Activated effector memory CD4-positive, alpha-beta T cell treated with anti-CD3 and anti-CD28 coated beads, Interleukin-2, amount 50 U/mL, for 16 hours (primary cell): ENCODE data around the gene CERS4.
"Not testable (repeated sequence)": the region's sequence is repeated elsewhere in the genome, so short reads cannot be mapped to it uniquely, and the experiment has no call there.

Experiments
- DNase-seq: peaks from one replicate; pipeline ENCODE4 v3.0.0-alpha.2; 2020

The CERS4 gene

GRCh38 chr19:8210421-8211101, 1.4 kb downstream of the CERS4 start:
- DNase-seq: no peak

- DNase-seq: no peak
Measured at GRCh38 chr19:8212212-8212611, 3.0 kb downstream of the CERS4 start.

- no peak for DNase-seq
Measured at GRCh38 chr19:8212916-8213315, 3.7 kb downstream of the CERS4 start.

- no peak for DNase-seq
Measured at GRCh38 chr19:8213827-8214672, 4.9 kb downstream of the CERS4 start.

- no peak for DNase-seq
Measured at GRCh38 chr19:8214802-8215201, 5.6 kb downstream of the CERS4 start.

GRCh38 chr19:8215783-8216182, 6.6 kb downstream of the CERS4 start:
- DNase-seq: no peak

- no peak for DNase-seq
Measured at GRCh38 chr19:8216357-8216756, 7.2 kb downstream of the CERS4 start.

- not testable (repeated sequence) for DNase-seq
Measured at GRCh38 chr19:8218127-8218526, 9.0 kb downstream of the CERS4 start.

- no peak for DNase-seq
Measured at GRCh38 chr19:8220481-8220880, 11.3 kb downstream of the CERS4 start.

- no peak for DNase-seq
Measured at GRCh38 chr19:8221161-8221560, 12.0 kb downstream of the CERS4 start.

- DNase-seq: not testable (repeated sequence)
Measured at GRCh38 chr19:8223442-8223841, 14.3 kb downstream of the CERS4 start.

GRCh38 chr19:8224394-8225145, 15.4 kb downstream of the CERS4 start:
- DNase-seq: no peak

GRCh38 chr19:8231073-8231604, 22.0 kb downstream of the CERS4 start:
- no peak for DNase-seq

- no peak for DNase-seq
Measured at GRCh38 chr19:8233370-8233769, 24.2 kb downstream of the CERS4 start.

- no peak for DNase-seq
Measured at GRCh38 chr19:8237026-8237425, 27.9 kb downstream of the CERS4 start.

- DNase-seq: no peak
Measured at GRCh38 chr19:8238251-8238650, 29.1 kb downstream of the CERS4 start.

GRCh38 chr19:8239528-8240273, 30.5 kb downstream of the CERS4 start:
- no peak for DNase-seq

GRCh38 chr19:8240274-8241229, 31.4 kb downstream of the CERS4 start:
- DNase-seq: peak; percentile 71

GRCh38 chr19:8241646-8242045, 32.5 kb downstream of the CERS4 start:
- DNase-seq: no peak

GRCh38 chr19:8242211-8242821, 33.1 kb downstream of the CERS4 start:
- no peak for DNase-seq

GRCh38 chr19:8243146-8243545, 34.0 kb downstream of the CERS4 start:
- DNase-seq: no peak
